ENCODE results near the gene RFX2. TPM values are rescaled to one million over a fixed set of nuclear protein-coding genes. Genes with fewer than 3 reads are reported as not detected.

The RFX2 gene
- total RNA-seq, 1 donor from 2014 or later: 7.2 TPM

DNA sequence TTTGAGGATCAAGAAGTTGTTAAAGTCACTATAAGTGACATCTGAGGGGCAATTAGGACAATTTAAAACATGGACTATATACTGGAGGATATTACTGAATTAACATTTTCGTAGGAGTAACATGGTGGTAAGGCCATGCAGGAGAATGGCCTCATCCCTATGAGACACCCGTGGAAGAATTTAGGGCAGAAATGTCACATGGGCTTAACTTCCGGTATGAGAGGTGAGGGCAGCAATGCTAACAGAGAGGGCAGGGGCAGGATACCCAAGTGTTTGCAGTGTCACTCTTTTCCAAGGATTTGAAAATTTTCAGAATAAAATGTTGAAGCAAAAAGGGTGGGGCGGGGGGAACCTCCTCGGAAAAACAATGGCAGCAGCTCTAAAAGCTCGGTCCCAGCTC is 156.0 kb downstream of the RFX2 start:
- DNase-seq: no peak

DNA sequence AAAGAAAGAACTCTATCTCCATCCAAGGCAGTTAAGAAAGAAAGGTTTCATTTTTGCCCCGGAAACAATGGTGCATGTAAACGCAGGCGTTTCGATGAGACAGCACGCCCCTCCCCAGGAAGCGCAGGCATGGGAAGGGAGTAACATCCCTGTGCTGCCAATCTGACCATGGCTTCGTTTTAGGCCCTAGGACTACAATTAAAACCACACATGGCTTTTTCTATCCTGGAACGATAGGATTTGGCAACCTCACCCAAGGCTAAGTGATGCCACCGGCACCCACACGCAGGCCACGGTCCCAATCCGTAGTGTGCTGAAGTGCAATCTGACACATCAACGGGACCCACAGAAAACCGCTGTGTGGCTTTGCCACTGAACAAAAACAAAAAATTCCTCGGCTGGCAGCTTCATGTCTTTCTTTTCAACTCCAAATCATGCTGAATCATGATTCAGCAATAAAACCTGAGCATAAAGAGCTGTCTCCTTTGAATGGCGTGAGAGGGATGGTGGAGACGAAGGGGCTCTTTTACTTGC is 156.6 kb downstream of the RFX2 start:
- DNase-seq: no peak

DNA sequence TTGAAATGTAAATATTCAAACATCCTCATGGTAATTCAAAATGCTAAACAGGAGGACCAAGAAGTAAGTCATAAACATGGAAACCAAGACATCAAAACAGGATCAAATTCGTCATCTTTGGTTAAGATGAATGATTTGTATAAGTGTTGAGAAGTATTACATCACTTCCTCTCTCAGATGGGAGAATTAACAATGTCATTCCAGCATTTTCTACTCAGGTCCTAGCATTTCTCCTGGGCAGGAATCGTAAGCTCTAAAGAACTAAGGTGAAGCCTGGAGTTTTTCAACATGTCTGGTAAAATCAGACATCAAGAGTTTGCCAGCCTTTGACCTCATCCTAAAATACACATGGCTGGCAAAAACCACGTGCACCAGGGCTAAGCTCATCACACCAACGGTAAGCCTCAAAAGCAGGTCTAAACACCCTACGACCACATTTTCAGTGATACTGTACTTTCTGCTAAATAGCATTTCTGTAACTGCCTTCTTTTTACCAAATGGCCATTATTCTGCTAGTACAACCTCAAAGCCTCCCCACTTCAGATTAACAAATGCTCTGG is 157.2 kb downstream of the RFX2 start:
- DNase-seq: no peak

GRCh38 chr19:5952193-5953029 is 157.9 kb downstream of the RFX2 start:
- no peak for DNase-seq

- DNase-seq: no peak
Observed at GRCh38 chr19:5951338-5951861, 158.9 kb downstream of the RFX2 start.

DNA sequence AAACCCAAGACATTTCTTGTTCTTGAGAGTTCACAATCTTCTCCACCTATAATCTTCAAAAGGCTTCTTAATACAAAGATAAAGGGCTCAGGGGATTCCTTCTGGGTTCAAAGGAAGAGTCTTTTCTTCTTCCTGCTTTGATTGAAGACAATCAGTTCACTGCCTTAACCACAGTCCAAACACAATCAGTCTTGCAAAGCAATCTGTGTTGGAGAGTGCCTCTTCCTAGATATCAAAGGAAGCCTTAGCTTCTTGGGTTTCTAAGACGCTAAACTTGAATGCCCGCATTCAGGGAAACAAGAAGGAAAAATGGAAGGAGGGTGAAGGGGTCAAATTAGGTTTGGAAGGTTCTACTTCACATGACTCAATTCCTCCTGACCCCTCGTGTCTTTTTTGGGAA is 159.6 kb downstream of the RFX2 start:
- DNase-seq: no peak

GRCh38 chr19:5949792-5950305 is 160.5 kb downstream of the RFX2 start:
- no peak for DNase-seq

DNA sequence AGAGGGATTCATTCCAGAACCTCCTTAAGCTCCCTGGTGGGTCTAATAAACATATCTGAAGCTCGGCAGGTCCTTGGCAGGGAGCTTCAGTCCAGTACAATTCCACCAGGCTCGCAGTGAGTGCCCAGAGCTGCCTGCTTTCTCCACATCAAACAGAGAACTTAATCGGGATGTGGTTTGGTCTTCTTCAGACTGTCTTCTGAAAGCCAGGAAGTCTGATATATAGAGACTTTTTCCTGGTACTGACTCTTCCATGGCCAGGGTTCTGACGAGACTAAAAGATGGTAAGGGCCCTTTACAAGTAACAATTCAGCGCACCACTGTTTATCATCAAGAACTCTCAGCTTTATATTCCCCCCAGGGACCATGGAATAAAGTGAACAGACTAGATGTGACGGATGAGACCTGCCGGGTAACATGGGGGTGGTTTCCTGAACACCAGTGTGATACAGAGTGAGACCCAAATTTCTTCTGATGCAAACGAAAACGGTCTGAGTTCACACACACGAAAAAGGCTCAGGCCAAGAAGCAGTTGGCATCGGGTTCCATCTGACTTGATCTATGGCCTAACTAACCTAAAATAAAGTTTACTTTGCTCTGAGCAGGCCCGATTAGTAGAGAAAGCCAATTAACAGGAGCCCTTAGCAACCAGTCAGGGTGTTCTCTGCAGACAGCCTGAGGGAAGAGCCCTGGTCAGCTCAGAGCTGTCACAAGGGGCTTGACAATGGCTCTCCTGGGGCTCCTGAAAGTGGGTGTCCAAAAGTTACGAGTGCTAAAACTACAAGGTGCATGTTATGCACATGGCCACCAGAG is 161.3 kb downstream of the RFX2 start:
- DNase-seq: no peak

GRCh38 chr19:5947435-5947834 is 162.9 kb downstream of the RFX2 start:
- DNase-seq: no peak

DNA sequence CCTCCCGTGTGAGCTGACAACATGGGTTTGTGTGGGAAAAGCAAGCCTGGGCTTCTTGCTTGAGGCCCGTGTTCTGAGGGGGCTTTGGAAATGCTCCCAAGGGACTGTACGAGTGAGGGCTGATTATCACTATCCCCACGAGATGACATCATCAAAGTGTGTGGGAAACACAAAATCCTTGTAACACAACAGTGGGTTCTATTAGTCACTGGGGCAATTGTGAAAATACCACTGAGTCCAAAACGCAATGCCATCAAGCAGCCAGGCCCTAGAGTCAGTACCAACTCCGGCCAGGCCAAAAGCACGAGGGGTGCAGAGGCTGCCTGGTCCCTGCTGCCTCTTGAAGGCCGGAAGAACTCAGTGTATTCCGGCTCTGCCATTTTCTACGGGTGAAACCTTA is 166.7 kb downstream of the RFX2 start:
- no peak for DNase-seq

Other genes starting within 250 kb of the RFX2 start
- gene FUT5, start 240.0 kb downstream of the RFX2 start, total RNA-seq: not detected
- 69.7 TPM for gene NDUFA11, start 206.7 kb downstream of the RFX2 start, total RNA-seq
- 4.6 TPM for gene VMAC, start 205.6 kb downstream of the RFX2 start, total RNA-seq
- gene CAPS, start 196.2 kb downstream of the RFX2 start, total RNA-seq: 5.3 TPM
- 36.9 TPM for gene RANBP3, start 132.4 kb downstream of the RFX2 start, total RNA-seq
- gene ACSBG2, start 25.2 kb upstream of the RFX2 start, total RNA-seq: 0.20 TPM
- gene MLLT1, start 169.5 kb upstream of the RFX2 start, total RNA-seq: 5.6 TPM
- gene ACER1, start 223.1 kb upstream of the RFX2 start, total RNA-seq: 4.0 TPM

All from skin of body (tissue), 2 donors.